Left ventricle myocardium superior (tissue), 1 donor: ENCODE measurements around the gene GPA33. TPM values are rescaled to one million over a fixed set of nuclear protein-coding genes. Genes with fewer than 3 reads are reported as not detected.

Source experiments
- ATAC-seq: fragments of 200-7000 bp; cut with Tn5 transposase; one replicate; pipeline ENCODE4 v1.9.1; 2020; ENCODE audit warnings: mild to moderate bottlenecking, moderate library complexity
- DNase-seq: peaks from one replicate; pipeline ENCODE4 v3.0.0-alpha.2; 2020
- intact Hi-C: fragments of 100-400 bp; cut with micrococcal nuclease; formaldehyde crosslinking; loops from one replicate; pipeline ENCODE4 v1.11.0; 2022
- total RNA-seq: library from RNA; stranded (reverse); fragmentation: NEBNext Ultra II Directional; extraction: Animal tissue kit (Norgen Biotek cat#: 25700); gene quantifications from one replicate; pipeline ENCODE4 v1.2.1, GENCODE V29; 2021
- donor health status: DM: no; HTN: yes; CAD: no; lungs with severe emphysema.

The GPA33 gene
- total RNA-seq, 1 donor from 2014 or later: 0.07 TPM

DNA sequence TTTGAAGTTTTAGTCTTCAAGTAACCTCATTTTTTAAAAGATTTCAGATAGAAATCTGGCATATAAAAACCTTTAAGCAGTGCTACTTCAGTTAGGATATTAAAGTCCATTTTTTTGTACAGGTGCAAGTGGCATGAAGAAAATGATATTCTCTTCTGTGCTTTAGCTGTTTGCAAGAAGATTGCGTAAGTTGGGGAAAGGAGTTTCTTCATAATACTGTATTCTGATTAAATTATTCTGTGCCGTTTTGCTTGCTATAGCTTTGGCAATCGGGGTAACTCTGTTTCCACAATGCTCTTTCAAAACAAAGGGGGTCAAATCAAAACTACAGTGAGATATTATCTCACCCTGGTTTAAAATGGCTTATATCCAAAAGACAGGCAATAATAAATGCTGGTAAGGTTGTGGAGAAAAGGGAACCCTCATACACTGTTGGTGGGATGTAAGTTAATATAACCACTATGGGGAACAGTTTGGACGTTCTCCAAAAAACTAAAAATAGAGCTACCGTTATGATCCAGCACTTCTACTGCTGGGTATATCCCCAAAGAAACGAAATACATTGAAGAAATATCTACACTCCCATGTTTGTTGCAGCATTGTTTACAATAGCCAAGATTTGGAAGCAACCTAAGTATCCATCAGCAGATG, 74.0 kb downstream of the GPA33 start:
- no peak for DNase-seq
- ATAC-seq: no peak
- intact Hi-C loops: no loop called here

DNA sequence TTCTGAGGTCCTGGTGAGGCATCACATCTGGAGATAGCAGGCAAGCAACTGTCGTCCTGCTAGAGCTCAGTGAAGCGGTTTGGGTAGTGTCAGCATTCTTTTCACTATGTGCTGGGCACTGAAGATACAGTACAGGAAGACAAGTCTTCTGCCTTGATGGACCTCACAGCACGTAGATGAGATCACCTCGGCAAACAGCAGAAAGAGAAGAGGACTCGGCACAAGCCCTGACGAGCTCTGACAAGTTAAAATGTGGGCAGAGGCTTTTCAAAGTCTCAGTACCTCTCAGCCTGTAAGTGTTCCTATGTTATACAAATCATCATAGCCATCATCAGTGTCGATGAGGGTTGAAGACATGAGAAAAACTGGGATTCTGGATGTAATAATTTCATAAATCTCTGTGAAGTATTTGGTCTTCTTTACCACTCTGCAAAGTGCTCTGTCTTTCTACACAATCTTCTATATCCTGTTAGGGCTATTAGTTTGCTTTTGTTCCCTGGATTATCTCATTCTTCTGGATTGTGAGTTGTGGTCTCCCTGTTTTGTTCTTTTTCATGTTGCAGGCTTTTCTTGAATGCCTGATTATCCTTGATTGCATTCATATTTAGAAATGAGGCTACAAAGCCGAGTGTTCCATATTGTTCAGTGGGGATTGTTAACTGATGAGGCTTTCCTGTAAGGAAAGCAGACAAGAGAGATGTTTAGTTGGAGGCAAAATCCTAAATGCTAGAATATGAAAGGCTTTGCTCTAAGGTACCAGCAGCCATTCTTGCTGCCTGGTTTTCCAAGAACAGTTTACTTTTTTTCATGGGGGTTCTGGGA, 76.9 kb downstream of the GPA33 start:
- ATAC-seq (no peak), DNase-seq (no peak)
- intact Hi-C loops: no loop called here

DNA sequence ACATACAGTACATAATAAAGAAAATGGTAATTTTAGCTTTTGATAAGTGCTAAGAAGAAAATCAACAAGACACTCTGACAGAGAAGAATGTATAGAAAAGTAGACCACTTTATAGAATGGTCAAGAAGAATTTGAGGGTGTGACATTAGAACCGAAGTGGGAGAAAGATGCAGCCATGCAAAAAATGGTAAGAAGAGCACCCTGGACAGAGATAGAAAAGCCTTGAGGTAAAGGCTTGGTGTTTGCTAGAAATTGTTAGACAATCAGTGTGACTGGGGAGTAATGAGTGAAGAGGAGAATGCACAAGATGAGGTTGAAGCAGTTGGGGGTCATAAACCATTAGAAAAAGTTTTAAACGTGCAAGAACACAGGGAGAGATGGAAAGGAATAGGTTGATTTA, 77.6 kb downstream of the GPA33 start:
- ATAC-seq: no peak
- DNase-seq: no peak
- intact Hi-C loops: no loop called here

DNA sequence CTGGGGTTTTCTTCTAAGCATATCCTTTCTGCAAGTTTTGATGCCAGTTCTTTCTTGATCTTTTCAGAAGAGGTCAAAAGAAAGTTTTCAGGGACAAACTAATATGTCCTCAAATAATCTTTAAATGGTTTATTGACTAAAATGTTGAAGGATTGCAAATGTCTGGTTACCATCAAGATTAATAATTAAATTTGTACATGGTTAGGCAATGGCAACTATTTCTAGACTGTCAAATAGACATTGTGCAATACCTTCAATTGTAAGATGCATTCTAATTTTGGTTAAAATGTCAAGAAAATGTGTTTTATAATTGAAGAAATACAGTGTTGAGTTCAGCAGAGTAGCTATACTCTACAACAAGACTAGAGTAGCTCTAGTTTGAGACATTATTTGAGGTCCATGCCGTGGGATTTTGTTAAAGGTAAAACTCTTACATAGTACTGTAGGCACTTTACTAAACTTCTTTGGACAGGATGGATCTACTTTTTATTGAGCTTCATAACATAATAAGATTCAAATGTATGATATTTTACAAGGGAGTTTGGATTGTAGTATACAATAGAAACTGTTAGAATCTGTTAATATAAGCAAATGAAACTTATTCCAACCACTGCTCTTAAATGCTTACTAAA, 78.5 kb downstream of the GPA33 start:
- intact Hi-C loops: no loop called here
- no peak for ATAC-seq

DNA sequence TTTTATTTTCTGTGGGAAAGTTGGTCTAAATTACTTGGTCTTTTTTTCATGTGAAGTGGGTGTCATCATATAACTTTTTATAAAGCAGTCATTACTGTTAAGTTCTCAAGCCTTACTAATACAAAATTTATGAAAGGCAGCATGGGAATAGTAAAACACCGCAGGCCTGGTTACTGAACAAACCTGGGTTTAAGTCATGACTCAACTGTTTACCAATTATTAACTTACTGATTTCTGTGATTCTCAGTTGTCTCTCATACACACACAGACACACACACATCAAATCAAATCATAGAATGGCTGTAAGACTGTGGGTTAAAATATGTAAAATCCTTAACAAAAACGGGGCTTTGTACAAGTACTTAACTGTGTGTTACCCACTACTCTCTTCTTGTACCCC, 86.5 kb downstream of the GPA33 start:
- intact Hi-C loops: no loop called here
- DNase-seq (no peak), ATAC-seq (no peak)

More for the DNA sequence above, 78.5 kb downstream of the GPA33 start:
- DNase-seq: no peak

Other genes with a start within 250 kb of the GPA33 start
- gene TADA1, start 214.1 kb downstream of the GPA33 start, total RNA-seq: 9.6 TPM
- gene ILDR2, start 114.8 kb downstream of the GPA33 start, total RNA-seq: 1.6 TPM
- gene MAEL, start 101.1 kb downstream of the GPA33 start, total RNA-seq: 0.87 TPM
- gene STYXL2, start 3.7 kb upstream of the GPA33 start, total RNA-seq: 121 TPM
- gene POU2F1, start 130.5 kb upstream of the GPA33 start, total RNA-seq: 5.9 TPM